Measurements from ENCODE around the gene KDM2B.
"Not testable (repeated sequence)": the region's sequence is repeated elsewhere in the genome, so short reads cannot be mapped to it uniquely, and the experiment has no call there.

Gene KDM2B

DNA sequence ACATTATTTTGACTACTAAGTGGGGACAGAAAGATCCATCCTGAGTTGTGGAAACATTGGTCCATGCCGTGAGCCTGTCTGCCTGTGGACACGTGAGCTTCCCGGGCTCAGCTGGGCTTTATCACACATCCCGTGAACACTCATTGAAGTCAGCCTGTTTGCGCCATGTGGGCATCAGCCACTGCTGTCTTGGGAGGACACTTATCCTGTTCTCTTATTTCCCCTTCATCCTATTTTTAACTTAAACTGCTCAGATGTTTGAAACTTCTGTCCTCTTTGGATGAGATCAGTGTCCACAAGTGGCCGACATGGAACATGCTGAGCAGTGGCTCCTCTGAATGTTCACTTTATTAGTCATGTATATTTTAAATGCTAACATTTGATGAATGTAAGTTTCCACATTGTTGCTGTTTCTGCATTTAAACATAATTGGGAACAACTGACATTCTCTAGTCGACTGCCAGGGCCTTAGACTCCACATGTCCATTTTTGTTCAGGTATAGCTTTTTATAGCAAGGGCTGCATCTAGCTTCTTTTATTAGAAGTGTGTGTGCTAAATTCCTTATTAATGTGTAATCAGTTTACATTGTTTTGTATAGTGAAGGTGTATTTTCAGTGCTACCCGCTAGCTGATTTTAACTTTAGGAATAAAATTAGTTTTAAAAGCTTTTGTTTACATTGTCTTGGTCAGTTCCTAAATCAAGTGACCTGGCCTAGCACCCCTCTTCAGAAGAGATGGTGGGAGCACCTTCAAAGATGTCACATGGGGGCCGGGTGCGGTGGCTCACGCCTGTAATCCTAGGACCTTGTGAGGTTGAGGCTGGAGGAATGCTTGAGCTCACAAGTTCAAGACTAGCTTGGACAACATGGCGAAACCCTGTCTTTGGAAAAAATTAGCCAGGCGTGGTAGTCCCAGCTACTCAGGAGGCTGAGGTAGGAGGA, 156.9 kb downstream of the KDM2B start:
- peak; percentile 59 for DNase-seq

- DNase-seq, result no peak
These were observed 157.6 kb downstream of the KDM2B start for GRCh38 chr12:121423253-121423652.

DNA sequence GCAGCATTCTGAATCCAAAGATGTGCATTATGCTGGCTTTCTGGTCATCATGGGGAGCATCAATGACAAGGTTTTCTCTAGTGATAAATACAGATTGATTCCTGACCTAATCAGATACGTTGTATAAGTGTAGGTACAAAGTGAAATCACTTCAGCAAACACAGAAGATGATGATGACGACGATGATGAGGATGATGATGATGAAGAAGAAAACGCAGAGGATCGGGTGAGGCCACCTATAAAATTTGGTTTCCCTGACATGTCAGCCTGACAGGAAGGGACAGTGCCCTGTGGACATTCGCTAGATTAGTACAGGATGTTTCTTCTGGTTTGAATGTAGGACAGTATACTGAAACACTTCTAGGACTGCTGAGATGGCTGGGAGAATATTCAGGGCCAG, 160.7 kb downstream of the KDM2B start:
- DNase-seq, result no peak

DNA sequence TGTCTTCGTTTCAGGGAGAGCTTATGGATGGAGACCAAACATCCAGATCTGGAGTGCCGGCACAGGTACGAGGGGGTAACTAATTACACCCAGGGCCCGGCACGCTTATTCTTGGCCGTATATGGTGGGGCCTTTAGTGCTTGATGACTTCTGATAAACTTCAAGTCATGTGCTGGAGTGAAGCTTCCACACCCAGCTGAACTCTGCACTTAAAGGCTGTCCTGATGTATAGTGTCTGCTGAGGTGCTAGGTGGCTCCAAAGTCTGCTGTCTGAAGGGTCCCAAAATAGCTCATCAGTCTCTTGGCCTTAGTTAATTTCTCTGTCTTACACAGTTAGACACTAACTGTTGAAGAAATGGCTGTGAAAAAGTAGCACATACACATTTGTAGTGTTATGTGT, 163.0 kb downstream of the KDM2B start:
- DNase-seq, result no peak

DNA sequence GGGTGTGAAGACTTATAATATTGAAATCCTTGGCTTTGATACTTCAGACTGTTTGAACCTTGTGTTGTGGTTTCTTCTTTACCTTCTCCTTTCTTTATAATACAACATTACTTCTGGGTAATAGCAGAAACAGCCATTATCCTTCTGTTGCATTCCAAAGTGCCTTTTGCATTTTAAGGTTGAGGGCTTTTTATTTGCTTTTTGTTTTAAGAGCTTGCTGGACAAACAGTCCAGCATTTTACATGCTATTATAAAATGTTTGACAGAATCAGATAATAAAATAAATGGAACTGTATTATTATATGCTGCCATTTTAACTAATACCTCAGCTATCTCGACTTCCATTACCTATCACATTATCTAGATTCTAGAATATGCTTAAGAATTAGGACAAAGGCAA, 166.9 kb downstream of the KDM2B start:
- DNase-seq, result no peak

- no peak for DNase-seq
These were observed 175.6 kb downstream of the KDM2B start for GRCh38 chr12:121405211-121405610.

GRCh38 chr12:121404734-121405133, 176.1 kb downstream of the KDM2B start:
- DNase-seq, result no peak

DNA sequence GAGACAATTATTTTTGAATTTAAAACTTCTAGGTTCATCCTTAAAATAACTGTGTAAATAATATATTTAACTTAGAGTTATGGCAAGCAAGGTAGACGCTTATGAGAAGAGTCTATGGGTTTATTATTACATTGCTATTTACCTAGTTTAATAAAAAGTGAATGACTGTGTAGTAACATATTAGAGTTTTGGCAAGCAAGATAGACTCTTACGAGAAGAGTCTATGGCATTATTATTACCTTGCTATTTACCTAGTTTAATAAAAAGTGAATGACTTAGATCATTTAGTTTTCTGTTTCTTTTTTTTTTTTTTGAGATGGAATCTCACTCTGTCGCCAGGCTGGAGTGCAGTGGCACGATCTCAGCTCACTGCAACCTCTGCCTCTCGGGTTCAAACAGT, 177.1 kb downstream of the KDM2B start:
- no peak for DNase-seq

- peak; percentile 35 for DNase-seq
These were observed 180.3 kb downstream of the KDM2B start for GRCh38 chr12:121400332-121401139.

GRCh38 chr12:121399391-121400331, 181.2 kb downstream of the KDM2B start, which contains the start of gene RNF34:
Gene RNF34 (plus strand): TSS chr12:121400118. CDS start chr12:121400213, 95 bp downstream.
- DNase-seq, result peak; percentile 99

GRCh38 chr12:121398355-121398754, 182.5 kb downstream of the KDM2B start:
- no peak for DNase-seq

GRCh38 chr12:121397521-121397920, 183.3 kb downstream of the KDM2B start:
- DNase-seq, result no peak

DNA sequence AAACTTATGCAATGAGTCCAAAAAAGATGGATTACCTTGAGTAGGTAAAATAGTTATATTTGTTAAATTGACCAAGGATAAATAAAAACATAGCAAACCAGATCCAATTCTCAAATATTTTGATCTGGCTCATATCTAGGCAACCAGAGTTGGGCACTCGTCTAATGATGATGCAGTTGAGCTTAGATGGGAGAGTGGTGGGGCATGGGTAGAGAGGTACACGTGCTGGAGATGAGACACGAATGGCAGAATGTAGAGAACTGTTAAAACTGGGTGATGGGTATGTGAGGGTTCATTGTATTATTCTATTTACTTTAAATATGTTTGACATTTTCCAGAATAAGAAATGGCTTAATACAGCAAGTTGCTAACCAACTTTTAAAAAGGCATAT, 188.5 kb downstream of the KDM2B start:
- DNase-seq, result no peak

DNA sequence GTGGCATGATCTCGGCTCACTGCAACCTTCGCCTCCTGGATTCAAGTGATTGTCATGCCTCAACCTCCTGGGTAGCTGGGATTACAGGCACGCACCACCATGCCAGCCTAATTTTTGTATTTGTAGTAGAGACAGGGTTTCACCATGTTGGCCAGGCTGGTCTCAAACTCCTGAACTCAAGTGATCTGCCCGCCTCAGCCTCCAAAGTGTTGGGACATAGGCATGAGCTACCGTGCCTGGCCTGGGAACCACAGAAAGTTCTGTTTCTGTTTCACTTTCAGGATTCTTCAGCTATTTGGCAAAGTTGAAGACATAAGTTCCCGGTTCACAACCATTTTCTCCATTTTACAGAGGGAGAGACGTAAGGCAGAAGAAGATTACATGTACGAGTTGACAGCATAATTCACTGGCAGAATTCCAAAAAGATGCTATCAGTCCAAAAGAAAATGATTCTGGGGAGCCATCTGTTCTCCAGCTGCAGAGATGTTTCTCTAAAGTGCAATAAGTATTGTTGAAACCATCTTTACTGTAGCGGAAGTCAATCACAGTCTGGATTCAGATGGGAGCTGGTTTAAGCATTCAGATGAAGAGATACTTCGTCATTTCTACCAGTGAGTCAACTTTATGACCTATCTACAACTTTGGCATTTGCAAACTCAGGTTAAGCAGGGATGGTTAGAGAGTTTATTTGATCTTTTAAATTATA, 189.1 kb downstream of the KDM2B start:
- DNase-seq, result peak; percentile 97

DNA sequence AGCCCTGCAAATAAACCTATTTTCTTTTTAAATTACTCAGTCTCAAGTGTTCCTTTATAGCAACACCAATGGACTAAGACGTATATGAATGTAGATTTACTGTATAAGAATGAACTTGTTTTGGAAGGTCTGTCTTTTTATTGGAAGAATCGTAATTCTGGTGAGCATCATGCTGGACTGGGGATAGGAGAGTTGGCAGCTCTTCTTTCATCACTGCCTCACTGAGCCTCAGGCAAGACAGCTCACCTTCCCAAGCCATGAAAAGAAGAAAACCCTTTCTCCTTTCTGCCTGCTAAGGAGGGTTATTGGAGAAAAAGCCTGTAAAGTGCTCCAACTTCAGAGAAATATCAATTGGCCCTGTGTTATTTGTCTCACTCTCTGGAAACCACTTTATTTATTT, 190.0 kb downstream of the KDM2B start:
- no peak for DNase-seq

DNA sequence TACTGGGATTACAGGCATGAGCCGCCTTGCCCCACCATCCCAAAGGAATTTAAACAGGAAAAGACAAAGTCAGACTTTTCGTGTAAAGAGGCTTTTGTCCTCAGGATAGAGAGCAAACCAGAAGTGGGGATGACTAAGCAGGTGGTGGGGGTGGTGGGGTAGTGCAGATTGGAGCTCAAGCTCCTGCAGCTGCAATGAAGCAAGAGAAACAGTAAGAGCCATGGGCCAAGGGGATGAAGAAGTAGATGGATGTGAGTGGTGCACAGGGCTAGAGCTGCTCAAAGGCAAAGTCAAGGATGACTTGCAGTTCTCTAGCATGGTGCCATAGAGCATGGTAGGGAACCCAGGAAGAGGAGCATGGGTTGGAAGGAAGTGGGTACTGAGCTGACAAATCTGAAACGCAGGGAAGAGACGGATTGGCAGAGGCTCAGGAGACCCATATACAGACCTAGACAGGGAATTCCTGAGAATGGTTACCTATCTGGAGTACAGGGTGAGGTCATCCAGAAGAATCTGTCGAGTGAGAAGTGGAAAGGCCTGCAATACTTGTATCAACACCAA, 192.3 kb downstream of the KDM2B start:
- peak; percentile 48 for DNase-seq

GRCh38 chr12:121384891-121385290, 195.9 kb downstream of the KDM2B start:
- not testable (repeated sequence) for DNase-seq

GRCh38 chr12:121383601-121384021, 197.2 kb downstream of the KDM2B start:
- no peak for DNase-seq

- no peak for DNase-seq
These were observed 200.9 kb downstream of the KDM2B start for GRCh38 chr12:121379945-121380344.
